ENCODE measurements around the gene RIPPLY3.

DNA sequence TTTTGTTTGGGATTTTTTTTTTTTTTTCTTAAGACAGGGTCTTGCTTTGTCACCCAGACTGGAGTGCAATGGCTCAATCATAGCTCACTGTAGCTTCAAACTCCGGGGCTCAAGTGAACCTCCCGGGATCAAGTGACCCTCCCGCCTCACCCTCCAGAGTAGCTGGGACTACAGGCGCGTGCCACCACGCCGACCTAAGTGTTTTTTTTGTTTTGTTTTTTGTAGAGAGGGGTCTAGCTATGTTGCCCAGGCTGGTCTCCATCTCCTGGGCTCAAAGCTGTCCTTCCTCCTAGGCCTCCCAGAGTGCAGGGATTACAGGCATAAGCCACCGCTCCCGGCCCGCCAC lies 40.8 kb upstream of the RIPPLY3 start:
- TF ChIP-seq FOSL1 (IDR thresholded peaks at IDR 0.05; ENCODE audit: low read depth) (no peak), SRF (IDR thresholded peaks at IDR 0.05; ENCODE audit: low read depth) (no peak), TCF7L2 (IDR thresholded peaks at IDR 0.05; ENCODE audit: borderline replicate concordance, extremely low read depth, insufficient read depth, insufficient read length) (no peak), POLR2AphosphoS5 (IDR thresholded peaks at IDR 0.05; ENCODE audit: low read depth, low read length) (no peak), MAX (IDR thresholded peaks at IDR 0.05) (no peak)
- TF ChIP-seq, protein P1, sequence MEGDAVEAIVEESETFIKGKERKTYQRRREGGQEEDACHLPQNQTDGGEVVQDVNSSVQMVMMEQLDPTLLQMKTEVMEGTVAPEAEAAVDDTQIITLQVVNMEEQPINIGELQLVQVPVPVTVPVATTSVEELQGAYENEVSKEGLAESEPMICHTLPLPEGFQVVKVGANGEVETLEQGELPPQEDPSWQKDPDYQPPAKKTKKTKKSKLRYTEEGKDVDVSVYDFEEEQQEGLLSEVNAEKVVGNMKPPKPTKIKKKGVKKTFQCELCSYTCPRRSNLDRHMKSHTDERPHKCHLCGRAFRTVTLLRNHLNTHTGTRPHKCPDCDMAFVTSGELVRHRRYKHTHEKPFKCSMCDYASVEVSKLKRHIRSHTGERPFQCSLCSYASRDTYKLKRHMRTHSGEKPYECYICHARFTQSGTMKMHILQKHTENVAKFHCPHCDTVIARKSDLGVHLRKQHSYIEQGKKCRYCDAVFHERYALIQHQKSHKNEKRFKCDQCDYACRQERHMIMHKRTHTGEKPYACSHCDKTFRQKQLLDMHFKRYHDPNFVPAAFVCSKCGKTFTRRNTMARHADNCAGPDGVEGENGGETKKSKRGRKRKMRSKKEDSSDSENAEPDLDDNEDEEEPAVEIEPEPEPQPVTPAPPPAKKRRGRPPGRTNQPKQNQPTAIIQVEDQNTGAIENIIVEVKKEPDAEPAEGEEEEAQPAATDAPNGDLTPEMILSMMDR (IDR thresholded peaks at IDR 0.05 in 2 of 3, conservative IDR thresholded peaks at IDR 0.05 in 1 of 3; ENCODE audit: borderline replicate concordance in 1 of 3, insufficient read depth in 1 of 3, low read depth in 2 of 3, low read length in 2 of 3), result no peak

All from HCT116 (cell line).